GM12875 (cell line): ENCODE data around the gene CDH20.
"Not testable (repeated sequence)": the region's sequence is repeated elsewhere in the genome, so short reads cannot be mapped to it uniquely, and the experiment has no call there.

Experiments used
- H3K4me3 ChIP-seq: one replicate; pipeline ENCODE4 v1.5.1; 2011; ENCODE audit warnings: low read depth, low read length, control low read depth
- CTCF ChIP-seq: IDR thresholded peaks from 2 replicates; pipeline ENCODE4 v1.5.1; 2011; ENCODE audit warnings: low read depth, mild to moderate bottlenecking, control low read depth, inconsistent platforms, low read length, moderate library complexity, borderline replicate concordance; ENCODE audit not compliant: insufficient read depth

The CDH20 gene

GRCh38 chr18:61364953-61365352 is 31.7 kb downstream of the CDH20 start:
- no peak overlapping the region for H3K4me3 ChIP-seq
- TF ChIP-seq CTCF, result no peak

- H3K4me3 ChIP-seq, result no peak overlapping the region
Observed at GRCh38 chr18:61368001-61368400, 34.8 kb downstream of the CDH20 start.

GRCh38 chr18:61369671-61370070 is 36.4 kb downstream of the CDH20 start:
- not testable (repeated sequence) for H3K4me3 ChIP-seq

More at GRCh38 chr18:61368001-61368400, 34.8 kb downstream of the CDH20 start:
- no peak for TF ChIP-seq CTCF

GRCh38 chr18:61371111-61371510 is 37.9 kb downstream of the CDH20 start:
- no peak for TF ChIP-seq CTCF
- H3K4me3 ChIP-seq, result no peak overlapping the region

- H3K4me3 ChIP-seq, result no peak overlapping the region
- TF ChIP-seq CTCF, result no peak
Observed at GRCh38 chr18:61379827-61380226, 46.6 kb downstream of the CDH20 start.

GRCh38 chr18:61388010-61388409 is 54.8 kb downstream of the CDH20 start:
- no peak for TF ChIP-seq CTCF
- no peak overlapping the region for H3K4me3 ChIP-seq

- H3K4me3 ChIP-seq, result no peak overlapping the region
- no peak for TF ChIP-seq CTCF
Observed at GRCh38 chr18:61394983-61395382, 61.8 kb downstream of the CDH20 start.

GRCh38 chr18:61397222-61397621 is 64.0 kb downstream of the CDH20 start:
- H3K4me3 ChIP-seq, result no peak overlapping the region
- no peak for TF ChIP-seq CTCF
